Esophagus squamous epithelium (tissue), 5 donors: ENCODE data around the gene PTPRN2. TPM values are rescaled to one million over a fixed set of nuclear protein-coding genes. Genes with fewer than 3 reads are reported as not detected.

Experiments used
- DNase-seq: peaks from one replicate; lab custom pipeline; 2025; lab: John Stamatoyannopoulos, UW
- H3K27ac ChIP-seq, 4 donors: fragments of 200-600 bp; sonication (generic); one replicate each; pipeline ENCODE4 v1.5.1; 2016 to 2019; ENCODE audit warnings: mild to moderate bottlenecking in 1 of 4
- H3K27me3 ChIP-seq, 4 donors: fragments of 200-600 bp; sonication (generic); 1 replicate in 3 of 4; 2 replicates in 1 of 4; pipeline versions ENCODE4 v1.5.1 to v1.6.0; 2017 to 2021; ENCODE audit warnings: antibody characterized with exemption in 1 of 4
- H3K36me3 ChIP-seq, 3 donors: fragments of 200-600 bp; sonication (generic); one replicate each; pipeline ENCODE4 v1.5.1; 2016 to 2019
- H3K4me1 ChIP-seq, 3 donors: fragments of 200-600 bp; sonication (generic); one replicate each; pipeline ENCODE4 v1.5.1; 2017 to 2019
- H3K4me3 ChIP-seq, 4 donors: fragments of 200-600 bp; sonication (generic); 1 replicate in 3 of 4; 2 replicates in 1 of 4; pipeline ENCODE4 v1.5.1; 2016 to 2019; ENCODE audit warnings: mild to moderate bottlenecking in 2 of 4, moderate library complexity in 1 of 4
- H3K9me3 ChIP-seq, 3 donors: fragments of 200-600 bp; sonication (generic); one replicate each; pipeline ENCODE4 v1.5.1; 2016 to 2019
- POLR2A ChIP-seq, 4 donors: fragments of 450-650 bp; IDR thresholded peaks; one replicate each; pipeline ENCODE4 v1.6.1; 2017; ENCODE audit warnings: antibody characterized with exemption in 4 of 4, mild to moderate bottlenecking in 4 of 4, moderate library complexity in 3 of 4
- WGBS, 2 donors: methylation state at CpG; one replicate each; pipeline ENCODE4 v1.1.5; 2018; 5-methylcytosine and 5-hydroxymethylcytosine counted together
- intact Hi-C: fragments of 100-400 bp; cut with DNase I; formaldehyde crosslinking; loops from one replicate; pipeline ENCODE4 v1.15.0; 2022
- total RNA-seq, 4 donors: library from RNA; depleted of rRNA; stranded (reverse); fragments of >200 nt; gene quantifications; one replicate each; pipeline ENCODE4 v1.1.0, GENCODE V29; 2016
- TF ChIP-seq, protein P1 (sequence below), 6 experiments: fragments of 450-650 bp in 4 of 6; fragments of 200-600 bp in 2 of 6; sonication (generic) in 2 of 6; IDR thresholded peaks; one replicate each; pipeline ENCODE4 v1.5.1; 2016 to 2019; ENCODE audit warnings: antibody characterized with exemption in 6 of 6, mild to moderate bottlenecking in 4 of 6, moderate library complexity in 4 of 6
- donor health status: DM: yes; HTN: yes; CAD: no.

The PTPRN2 gene
- total RNA-seq, 4 donors from 2014 or later: 0.38 to 2.7 (median 1.0) TPM

DNA sequence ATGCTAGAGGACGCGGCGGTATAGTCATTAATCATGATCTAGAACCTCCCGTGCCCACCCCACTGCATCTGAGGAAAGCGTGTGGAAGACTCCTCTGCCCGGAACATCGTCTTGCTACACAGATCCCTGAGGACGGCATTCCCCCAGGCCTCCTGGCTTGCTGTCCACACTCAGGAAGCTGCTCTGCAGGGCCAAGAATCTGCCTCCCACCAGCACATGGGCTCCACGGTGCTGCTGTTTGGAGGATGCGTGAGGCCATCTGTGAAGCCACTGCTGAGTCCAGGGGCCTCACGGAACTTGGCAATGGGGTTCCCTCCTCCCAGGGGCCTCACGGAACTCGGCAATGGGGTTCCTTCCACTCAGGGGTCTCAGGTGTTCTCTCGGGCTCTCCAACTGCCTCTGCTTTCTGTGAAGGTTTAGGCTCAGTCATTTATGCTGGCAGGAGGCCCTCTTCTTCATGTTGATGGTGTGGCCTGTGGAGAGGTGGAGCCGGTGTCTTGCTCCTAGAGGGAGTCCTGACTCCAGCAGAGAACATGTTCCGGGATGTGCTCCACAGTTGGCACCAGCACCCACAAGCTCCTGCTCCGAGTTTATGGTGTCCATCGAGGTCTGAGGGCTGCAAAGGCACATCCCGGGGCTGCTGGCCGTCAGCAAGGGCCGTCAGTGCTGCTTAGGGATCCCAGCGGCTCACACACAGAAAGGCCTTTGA is 977.5 kb downstream of the PTPRN2 start:
- WGBS, 2 donors: 83 to 87% methylated on average over 7 to 9 of the region's 22 CpGs
- H3K27ac ChIP-seq: no peak overlapping the region
- H3K9me3 ChIP-seq: no peaks in the 10 kb centered on the region
- peaks cover 0 to 17% (median 0%) of the 10 kb centered on the region in 4 donors for H3K27me3 ChIP-seq
- intact Hi-C loops: no loop called here
- no peak overlapping the region for H3K4me3 ChIP-seq
- no peaks in the 10 kb centered on the region for H3K36me3 ChIP-seq
- peaks cover 0 to 18% (median 6%) of the 10 kb centered on the region in 3 donors for H3K4me1 ChIP-seq
- TF ChIP-seq, protein P1, sequence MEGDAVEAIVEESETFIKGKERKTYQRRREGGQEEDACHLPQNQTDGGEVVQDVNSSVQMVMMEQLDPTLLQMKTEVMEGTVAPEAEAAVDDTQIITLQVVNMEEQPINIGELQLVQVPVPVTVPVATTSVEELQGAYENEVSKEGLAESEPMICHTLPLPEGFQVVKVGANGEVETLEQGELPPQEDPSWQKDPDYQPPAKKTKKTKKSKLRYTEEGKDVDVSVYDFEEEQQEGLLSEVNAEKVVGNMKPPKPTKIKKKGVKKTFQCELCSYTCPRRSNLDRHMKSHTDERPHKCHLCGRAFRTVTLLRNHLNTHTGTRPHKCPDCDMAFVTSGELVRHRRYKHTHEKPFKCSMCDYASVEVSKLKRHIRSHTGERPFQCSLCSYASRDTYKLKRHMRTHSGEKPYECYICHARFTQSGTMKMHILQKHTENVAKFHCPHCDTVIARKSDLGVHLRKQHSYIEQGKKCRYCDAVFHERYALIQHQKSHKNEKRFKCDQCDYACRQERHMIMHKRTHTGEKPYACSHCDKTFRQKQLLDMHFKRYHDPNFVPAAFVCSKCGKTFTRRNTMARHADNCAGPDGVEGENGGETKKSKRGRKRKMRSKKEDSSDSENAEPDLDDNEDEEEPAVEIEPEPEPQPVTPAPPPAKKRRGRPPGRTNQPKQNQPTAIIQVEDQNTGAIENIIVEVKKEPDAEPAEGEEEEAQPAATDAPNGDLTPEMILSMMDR (IDR thresholded peaks at IDR 0.05): no peak
- TF ChIP-seq POLR2A (IDR thresholded peaks at IDR 0.05): no peak
- DNase-seq: no peak

DNA sequence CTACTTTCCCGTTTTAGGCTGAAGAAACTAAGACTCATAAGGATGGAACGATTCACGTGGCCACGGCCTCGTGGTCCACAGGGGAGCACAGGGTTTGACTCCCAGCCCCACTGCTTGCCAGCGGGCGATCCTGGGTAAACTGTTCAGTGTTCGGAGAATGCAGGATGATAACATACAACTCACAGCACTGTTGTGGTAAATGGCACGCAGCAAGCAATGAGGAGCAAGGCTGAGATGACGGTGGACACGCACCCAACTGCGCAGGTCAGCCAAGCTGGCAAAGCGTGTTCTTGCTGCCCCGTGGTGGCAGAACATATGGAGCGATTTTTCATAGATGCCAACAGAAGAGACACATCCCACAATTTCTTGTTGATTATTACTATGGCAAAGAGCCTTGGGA is 978.1 kb downstream of the PTPRN2 start:
- Histone ChIP-seq H3K27ac (no peak overlapping the region), H3K4me1 (peaks cover 0 to 15% (median 6%) of the 10 kb centered on the region in 3 donors), H3K4me3 (no peak overlapping the region), H3K27me3 (peaks cover 0 to 17% (median 0%) of the 10 kb centered on the region in 4 donors), H3K9me3 (no peaks in the 10 kb centered on the region), H3K36me3 (no peaks in the 10 kb centered on the region)
- intact Hi-C loops: no loop called here
- no peak for TF ChIP-seq POLR2A (IDR thresholded peaks at IDR 0.05)
- TF ChIP-seq, protein P1 (IDR thresholded peaks at IDR 0.05): no peak
- no peak for DNase-seq
- 89 to 98% methylated on average over 10 to 15 of the region's 15 CpGs for WGBS, 2 donors

DNA sequence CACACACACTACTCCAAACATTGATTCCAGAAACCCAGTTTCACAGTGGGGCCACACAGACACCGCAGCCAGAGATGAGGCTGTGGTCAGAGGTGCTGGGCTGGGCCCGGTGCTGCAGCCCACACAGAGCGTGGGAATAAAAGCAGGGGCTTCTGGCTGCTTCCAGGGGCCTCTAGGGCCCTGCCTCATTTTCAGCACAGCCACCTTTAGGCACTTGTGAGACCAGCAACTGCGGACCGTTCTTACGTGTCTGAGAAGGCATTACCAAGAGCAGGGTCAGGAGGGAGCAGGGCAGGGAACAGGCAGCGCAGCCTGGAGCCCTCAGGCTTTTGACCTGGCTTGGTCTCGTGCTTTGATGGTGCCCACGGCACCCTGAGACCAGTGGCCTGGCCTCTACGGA is 980.4 kb downstream of the PTPRN2 start:
- no peak for DNase-seq
- Histone ChIP-seq H3K4me1 (no peaks in the 10 kb centered on the region), H3K27me3 (peaks cover 0 to 7% (median 0%) of the 10 kb centered on the region in 4 donors), H3K27ac (no peak overlapping the region), H3K4me3 (no peak overlapping the region), H3K36me3 (no peaks in the 10 kb centered on the region), H3K9me3 (no peaks in the 10 kb centered on the region)
- no peak for TF ChIP-seq POLR2A (IDR thresholded peaks at IDR 0.05)
- TF ChIP-seq, protein P1 (IDR thresholded peaks at IDR 0.05): no peak
- WGBS, 2 donors: 76 to 80% methylated on average over 1 to 4 of the region's 10 CpGs
- intact Hi-C loops: no loop called here

DNA sequence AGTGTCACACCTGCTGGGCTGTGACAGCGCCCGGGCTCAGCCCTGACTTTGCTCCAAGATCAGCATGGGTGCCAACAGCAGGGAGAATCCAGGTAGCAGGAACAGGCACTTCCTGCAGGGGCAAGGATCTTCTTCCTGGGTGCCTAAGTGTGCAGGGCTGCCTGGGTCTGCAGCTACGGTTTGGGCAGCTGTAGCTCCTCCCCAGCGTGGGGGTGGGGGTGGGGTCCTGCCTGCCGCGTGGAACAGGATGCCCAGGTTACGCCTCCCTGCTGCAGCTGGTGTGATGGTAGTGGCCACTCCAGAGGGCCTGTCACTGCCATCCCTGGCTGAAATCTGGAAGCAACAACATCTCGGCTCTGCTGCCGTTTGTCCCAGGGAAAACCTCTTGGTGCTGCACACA is 981.5 kb downstream of the PTPRN2 start:
- Histone ChIP-seq H3K9me3 (no peaks in the 10 kb centered on the region), H3K4me1 (no peaks in the 10 kb centered on the region), H3K4me3 (no peak overlapping the region), H3K27ac (no peak overlapping the region), H3K27me3 (peaks cover 0 to 7% (median 0%) of the 10 kb centered on the region in 4 donors), H3K36me3 (no peaks in the 10 kb centered on the region)
- no peak for TF ChIP-seq POLR2A (IDR thresholded peaks at IDR 0.05)
- TF ChIP-seq, protein P1 (IDR thresholded peaks at IDR 0.05): no peak
- WGBS, 2 donors: 100% methylated on average over 2 of the region's 9 CpGs; no CpG with 5 or more reads in 1 of the 2 donors
- intact Hi-C loops: no loop called here
- no peak for DNase-seq

DNA sequence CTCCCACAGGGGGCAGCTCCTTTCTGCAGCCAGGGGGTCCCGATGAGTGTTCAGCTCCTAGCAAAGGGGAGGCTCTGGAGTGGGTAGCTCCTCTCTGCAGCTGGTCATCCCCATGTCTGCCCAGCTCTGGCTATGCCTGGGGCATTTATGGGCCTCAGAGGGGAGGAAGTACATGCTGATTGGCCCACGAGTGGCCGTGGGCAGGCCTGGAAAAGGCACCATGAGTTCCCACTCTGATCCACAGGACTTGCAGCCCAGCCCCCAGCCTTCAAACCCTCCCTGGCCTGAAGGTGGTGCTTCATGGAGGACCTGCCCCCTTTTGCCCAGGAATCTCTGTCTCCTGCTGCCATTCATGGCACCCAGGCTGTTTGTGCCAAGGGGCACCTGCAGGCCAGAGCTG is 982.0 kb downstream of the PTPRN2 start:
- 80 to 89% methylated on average over 1 of the region's 3 CpGs for WGBS, 2 donors
- Histone ChIP-seq H3K36me3 (no peaks in the 10 kb centered on the region), H3K9me3 (no peaks in the 10 kb centered on the region), H3K27ac (no peak overlapping the region), H3K4me1 (no peaks in the 10 kb centered on the region), H3K4me3 (no peak overlapping the region), H3K27me3 (peaks cover 0 to 7% (median 0%) of the 10 kb centered on the region in 4 donors)
- intact Hi-C loops: no loop called here
- DNase-seq: no peak
- TF ChIP-seq POLR2A (IDR thresholded peaks at IDR 0.05): no peak
- TF ChIP-seq, protein P1 (IDR thresholded peaks at IDR 0.05): no peak
